Keratinocyte (primary cell): ENCODE results near the gene LRRC37B. TPM values are rescaled to one million over a fixed set of nuclear protein-coding genes. Genes with fewer than 3 reads are reported as not detected.
"Not testable (repeated sequence)": the region's sequence is repeated elsewhere in the genome, so short reads cannot be mapped to it uniquely, and the experiment has no call there.

Experiments used
- DNase-seq: peaks from one replicate; pipeline ENCODE4 v3.0.0-alpha.2; 2011; ENCODE audit warnings: low read depth, missing footprints, low spot score
- FAIRE-seq: peaks from 2 replicates; lab custom pipeline; 2011; peaks lifted over from hg19 to GRCh38; lab: Jason Lieb, UNC
- H2AFZ ChIP-seq: 2 replicates; pipeline ENCODE4 v1.6.0; 2012; ENCODE audit warnings: low read length, control low read depth, inconsistent platforms; ENCODE audit not compliant: control insufficient read depth
- H3K27ac ChIP-seq: 2 replicates; pipeline ENCODE4 v1.5.1; 2011; ENCODE audit warnings: low read length; ENCODE audit not compliant: control insufficient read depth, insufficient read depth
- H3K27me3 ChIP-seq: 3 replicates; pipeline ENCODE4 v1.6.0; 2011; ENCODE audit warnings: low read length; ENCODE audit not compliant: control insufficient read depth, insufficient read depth; ENCODE audit errors: extremely low read depth
- H3K36me3 ChIP-seq, 2 experiments: 2 replicates in 1 of 2; 3 replicates in 1 of 2; pipeline ENCODE4 v1.5.1; 2011; ENCODE audit warnings: low read length in 2 of 2, mild to moderate bottlenecking in 1 of 2; ENCODE audit not compliant: control insufficient read depth in 2 of 2, insufficient read depth in 2 of 2; ENCODE audit errors: extremely low read depth in 1 of 2
- H3K4me1 ChIP-seq: 3 replicates; pipeline ENCODE4 v1.5.1; 2011; ENCODE audit warnings: low read length; ENCODE audit not compliant: control insufficient read depth, insufficient read depth; ENCODE audit errors: extremely low read depth
- H3K4me2 ChIP-seq: 3 replicates; pipeline ENCODE4 v1.6.0; 2011; ENCODE audit warnings: low read depth, low read length; ENCODE audit not compliant: control insufficient read depth, insufficient read depth; ENCODE audit errors: extremely low read depth
- H3K4me3 ChIP-seq, 3 experiments: fragments of 200-600 bp in 1 of 3; sonication (generic) in 1 of 3; 2 replicates in 2 of 3; 3 replicates in 1 of 3; pipeline ENCODE4 v1.5.1; 2011 to 2016; ENCODE audit warnings: low read length in 3 of 3, mild to moderate bottlenecking in 3 of 3, control low read depth in 2 of 3, inconsistent platforms in 1 of 3, low read depth in 1 of 3, mixed read lengths in 1 of 3, mixed run types in 1 of 3, moderate library complexity in 1 of 3; ENCODE audit not compliant: control insufficient read depth in 2 of 3, insufficient read depth in 2 of 3; ENCODE audit errors: extremely low read depth in 1 of 3
- H3K79me2 ChIP-seq: 2 replicates; pipeline ENCODE4 v1.6.0; 2012; ENCODE audit warnings: low read length; ENCODE audit not compliant: control insufficient read depth, insufficient read depth
- H3K9ac ChIP-seq: 3 replicates; pipeline ENCODE4 v1.6.0; 2011; ENCODE audit warnings: low read length; ENCODE audit not compliant: control insufficient read depth, insufficient read depth; ENCODE audit errors: extremely low read depth
- H3K9me1 ChIP-seq: 3 replicates; pipeline ENCODE4 v1.6.0; 2011; ENCODE audit warnings: low read length; ENCODE audit not compliant: control insufficient read depth, insufficient read depth; ENCODE audit errors: extremely low read depth
- H3K9me3 ChIP-seq: 2 replicates; pipeline ENCODE4 v1.5.1; 2012; ENCODE audit warnings: low read depth, low read length; ENCODE audit not compliant: control insufficient read depth
- H4K20me1 ChIP-seq: 3 replicates; pipeline ENCODE4 v1.6.0; 2011; ENCODE audit warnings: low read length; ENCODE audit not compliant: control insufficient read depth, insufficient read depth; ENCODE audit errors: extremely low read depth
- dilution Hi-C: fragments of 300-500 bp; cut with MboI; formaldehyde crosslinking; loops from one replicate; pipeline ENCODE4 v1.7.0; 2020; ENCODE audit warnings: low sequenced_read_pairs; ENCODE audit not compliant: extremely low pct_ligation_motif_present
- polyA plus RNA-seq, 5 experiments: library from polyadenylated mRNA; depleted of rRNA in 3 of 5; stranded (reverse) in 3 of 5; stranded (forward) in 1 of 5; unstranded in 1 of 5; fragments of >200 nt; gene quantifications; 1 replicate in 1 of 5; 2 replicates in 3 of 5; 3 replicates in 1 of 5; pipeline versions ENCODE4 v1.2.1 to v1.2.3, GENCODE V29; 2011 to 2012; ENCODE audit warnings: missing spikeins in 2 of 5, low read depth in 1 of 5, low replicate concordance in 1 of 5

LRRC37B gene
- polyA plus RNA-seq, 1 donor (not counting 4 experiments of a cell fraction or from before 2014, with no cell fraction given), result 9.9 TPM

DNA sequence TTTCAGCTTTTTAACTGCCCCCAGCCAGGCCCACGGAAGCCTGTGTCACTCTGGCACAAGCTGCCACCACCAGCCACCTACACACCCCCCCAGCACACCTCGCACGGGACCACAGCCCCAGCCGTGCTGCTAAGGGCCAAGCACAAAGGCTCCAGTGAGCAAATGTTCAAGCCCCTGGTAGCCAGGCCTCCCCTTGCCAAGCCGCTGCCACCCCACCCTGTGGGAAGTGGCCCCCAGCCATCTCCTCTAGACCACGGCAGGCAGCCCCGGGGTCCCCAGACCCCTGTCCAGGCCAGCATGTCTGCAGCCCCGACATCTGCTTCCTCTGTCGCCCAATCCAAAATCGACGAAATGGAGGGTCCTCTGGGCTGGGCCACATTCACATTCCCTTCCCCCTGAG lies 35.1 kb downstream of the LRRC37B start:
- H3K9ac ChIP-seq, H3K4me2 ChIP-seq, H3K9me1 ChIP-seq, H3K36me3 ChIP-seq, H3K4me1 ChIP-seq, H3K9me3 ChIP-seq, H4K20me1 ChIP-seq, H2AFZ ChIP-seq, DNase-seq, H3K27me3 ChIP-seq, H3K4me3 ChIP-seq, dilution Hi-C loops, FAIRE-seq, H3K27ac ChIP-seq, H3K79me2 ChIP-seq: not testable (repeated sequence)

GRCh38 chr17:32045611-32046010 lies 38.4 kb downstream of the LRRC37B start:
- H2AFZ ChIP-seq, H3K9me1 ChIP-seq, dilution Hi-C loops, DNase-seq, H3K27me3 ChIP-seq, H3K9ac ChIP-seq, H3K36me3 ChIP-seq, H4K20me1 ChIP-seq, H3K27ac ChIP-seq, FAIRE-seq, H3K4me3 ChIP-seq, H3K4me2 ChIP-seq, H3K9me3 ChIP-seq, H3K4me1 ChIP-seq, H3K79me2 ChIP-seq: not testable (repeated sequence)

DNA sequence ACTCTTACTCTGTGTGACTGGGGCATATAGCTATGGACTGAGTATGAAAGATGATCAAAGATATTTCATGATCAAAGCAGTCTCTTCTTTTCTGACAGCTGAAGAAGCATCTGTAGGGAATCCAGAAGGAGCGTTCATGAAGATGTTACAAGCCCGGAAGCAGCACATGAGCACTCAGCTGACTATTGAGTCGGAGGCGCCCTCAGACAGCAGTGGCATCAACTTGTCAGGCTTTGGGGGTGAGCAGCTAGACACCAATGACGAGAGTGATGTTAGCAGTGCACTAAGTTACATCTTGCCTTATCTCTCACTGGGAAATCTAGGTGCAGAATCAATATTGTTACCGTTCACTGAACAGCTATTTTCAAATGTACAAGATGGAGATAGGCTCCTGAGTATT lies 40.5 kb downstream of the LRRC37B start:
- not testable (repeated sequence) for FAIRE-seq, H3K4me2 ChIP-seq

GRCh38 chr17:32054985-32055384 lies 47.8 kb downstream of the LRRC37B start:
- H3K9me1 ChIP-seq, result not testable (repeated sequence)

More for the DNA sequence above, 40.5 kb downstream of the LRRC37B start:
- H3K27me3 ChIP-seq, H3K9ac ChIP-seq, H4K20me1 ChIP-seq, H3K4me1 ChIP-seq, H3K9me1 ChIP-seq, dilution Hi-C loops, DNase-seq, H3K4me3 ChIP-seq, H3K79me2 ChIP-seq, H3K36me3 ChIP-seq, H2AFZ ChIP-seq, H3K27ac ChIP-seq, H3K9me3 ChIP-seq: not testable (repeated sequence)

DNA sequence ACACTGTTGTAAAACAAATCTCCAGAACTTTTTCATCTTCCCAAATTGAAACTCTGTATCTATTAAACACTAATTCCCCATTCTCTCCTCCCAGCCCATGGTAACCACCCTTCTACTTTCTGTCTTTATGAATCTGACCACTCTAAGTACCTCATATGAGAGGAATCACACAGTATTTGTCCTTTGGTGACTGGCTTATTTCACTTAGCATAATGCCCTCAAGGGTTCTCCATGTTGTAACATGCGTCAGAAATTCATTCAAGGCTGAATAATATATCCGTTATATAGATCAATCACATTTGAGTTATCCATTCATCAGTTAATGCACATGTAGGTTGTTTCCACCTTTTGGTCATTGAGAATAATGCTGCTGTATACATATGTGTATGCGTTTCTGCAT lies 48.2 kb downstream of the LRRC37B start:
- H3K9ac ChIP-seq, H3K36me3 ChIP-seq, H4K20me1 ChIP-seq, H3K4me3 ChIP-seq, H3K27ac ChIP-seq, dilution Hi-C loops, H3K27me3 ChIP-seq, H3K79me2 ChIP-seq, H3K9me3 ChIP-seq, H3K4me1 ChIP-seq, H3K9me1 ChIP-seq, H3K4me2 ChIP-seq, H2AFZ ChIP-seq, DNase-seq, FAIRE-seq: not testable (repeated sequence)

More at GRCh38 chr17:32054985-32055384, 47.8 kb downstream of the LRRC37B start:
- dilution Hi-C loops, H3K4me1 ChIP-seq, H2AFZ ChIP-seq, H3K27me3 ChIP-seq, H3K9me3 ChIP-seq, FAIRE-seq, H3K79me2 ChIP-seq, H3K36me3 ChIP-seq, DNase-seq, H3K27ac ChIP-seq, H3K4me2 ChIP-seq, H4K20me1 ChIP-seq, H3K4me3 ChIP-seq, H3K9ac ChIP-seq: not testable (repeated sequence)
